Liver (tissue), 9 donors: ENCODE measurements around the gene OTOG. TPM values are rescaled to one million over a fixed set of nuclear protein-coding genes. Genes with fewer than 3 reads are reported as not detected.

Experiments used
- DNase-seq: peaks from one replicate; pipeline ENCODE4 v3.0.0-alpha.2; 2017; ENCODE audit warnings: low spot score
- H3K27ac ChIP-seq, 2 donors: one replicate each; pipeline ENCODE4 v1.7.0; 2013; ENCODE audit warnings: inconsistent platforms in 2 of 2, low read length in 2 of 2, control low read depth in 1 of 2, low read depth in 1 of 2, mild to moderate bottlenecking in 1 of 2
- H3K27me3 ChIP-seq, 4 donors: one replicate each; pipeline versions ENCODE4 v1.6.1 to v1.7.0; 2013; ENCODE audit warnings: low read length in 3 of 4, inconsistent platforms in 1 of 4, mild to moderate bottlenecking in 1 of 4, moderate library complexity in 1 of 4; ENCODE audit not compliant: control insufficient read depth in 4 of 4, insufficient read depth in 4 of 4
- H3K36me3 ChIP-seq, 4 donors: one replicate each; pipeline versions ENCODE4 v1.6.1 to v1.7.0; 2013; ENCODE audit warnings: low read length in 3 of 4, mild to moderate bottlenecking in 3 of 4, low read depth in 1 of 4, moderate library complexity in 1 of 4; ENCODE audit not compliant: control insufficient read depth in 4 of 4, insufficient read depth in 3 of 4
- H3K4me1 ChIP-seq, 4 donors: one replicate each; pipeline versions ENCODE4 v1.6.1 to v1.7.0; 2013; ENCODE audit warnings: low read length in 3 of 4, mild to moderate bottlenecking in 3 of 4, moderate library complexity in 1 of 4; ENCODE audit not compliant: control insufficient read depth in 4 of 4, insufficient read depth in 4 of 4
- H3K4me3 ChIP-seq, 3 donors: one replicate each; pipeline versions ENCODE4 v1.6.1 to v1.7.0; 2013; ENCODE audit warnings: low read length in 3 of 3, control low read depth in 1 of 3, low read depth in 1 of 3, mild to moderate bottlenecking in 1 of 3
- H3K9ac ChIP-seq, 2 donors: one replicate each; pipeline ENCODE4 v1.7.0; 2013; ENCODE audit warnings: low read length in 2 of 2, mild to moderate bottlenecking in 2 of 2, moderate library complexity in 2 of 2, control low read depth in 1 of 2, low read depth in 1 of 2
- H3K9me3 ChIP-seq, 4 donors: one replicate each; pipeline versions ENCODE4 v1.6.1 to v1.7.0; 2013; ENCODE audit warnings: low read length in 3 of 4; ENCODE audit not compliant: control insufficient read depth in 4 of 4
- EGR1 ChIP-seq, 2 donors: IDR thresholded peaks; 2 replicates each; pipeline ENCODE4 v1.6.1; 2016 to 2018; ENCODE audit warnings: antibody characterized with exemption in 2 of 2, low read depth in 2 of 2
- FOXA1 ChIP-seq: IDR thresholded peaks from 2 replicates; pipeline ENCODE4 v1.6.1; 2016; ENCODE audit warnings: antibody characterized with exemption
- FOXA2 ChIP-seq: IDR thresholded peaks from 2 replicates; pipeline ENCODE4 v1.6.1; 2016; ENCODE audit warnings: antibody characterized with exemption
- HNF4A ChIP-seq, 2 donors: conservative IDR thresholded peaks; 2 replicates each; pipeline ENCODE4 v1.6.1; 2016; ENCODE audit warnings: antibody characterized with exemption in 2 of 2, mild to moderate bottlenecking in 2 of 2
- HNF4G ChIP-seq: IDR thresholded peaks from 2 replicates; pipeline ENCODE4 v1.6.1; 2016; ENCODE audit warnings: antibody characterized with exemption
- JUND ChIP-seq, 2 donors: IDR thresholded peaks; 2 replicates each; pipeline ENCODE4 v1.6.1; 2016; ENCODE audit warnings: antibody characterized with exemption in 2 of 2
- NR2F2 ChIP-seq: IDR thresholded peaks from 2 replicates; pipeline ENCODE4 v1.6.1; 2016; ENCODE audit warnings: antibody characterized with exemption
- RAD21 ChIP-seq, 2 donors: IDR thresholded peaks; 2 replicates each; pipeline ENCODE4 v1.6.1; 2016; ENCODE audit warnings: antibody characterized with exemption in 2 of 2, mild to moderate bottlenecking in 2 of 2
- SP1 ChIP-seq: IDR thresholded peaks from 2 replicates; pipeline ENCODE4 v1.6.1; 2018; ENCODE audit warnings: antibody characterized with exemption, mild to moderate bottlenecking
- TAF1 ChIP-seq: conservative IDR thresholded peaks from 2 replicates; pipeline ENCODE4 v1.6.1; 2016; ENCODE audit warnings: antibody characterized with exemption, mild to moderate bottlenecking
- YY1 ChIP-seq: IDR thresholded peaks from 2 replicates; pipeline ENCODE4 v1.6.1; 2016; ENCODE audit warnings: antibody characterized with exemption, mild to moderate bottlenecking
- WGBS: extraction: QIAGEN DNeasy Blood & Tissue Kit; methylation state at CpG from one replicate; pipeline ENCODE4 v1.1.7; 2013; 5-methylcytosine and 5-hydroxymethylcytosine counted together
- polyA plus RNA-seq, 2 donors: library from polyadenylated mRNA; stranded (reverse) in 1 of 2; unstranded in 1 of 2; fragments of 200-250 nt in 1 of 2; fragments of >200 nt in 1 of 2; fragmentation: Nextera tagmentation in 1 of 2; extraction: Ambion mirVana in 1 of 2; gene quantifications; one replicate each; pipeline versions ENCODE4 v1.2.1 to v1.2.3, GENCODE V29; 2013 to 2015
- total RNA-seq, 2 donors: library from RNA; depleted of rRNA; stranded (reverse); fragments of >200 nt; gene quantifications; one replicate each; pipeline ENCODE4 v1.2.3, GENCODE V29; 2014
- TF ChIP-seq, protein P1 (sequence below): IDR thresholded peaks from 2 replicates; pipeline ENCODE4 v1.6.1; 2016; ENCODE audit warnings: antibody characterized with exemption
- TF ChIP-seq, protein P2 (sequence below): IDR thresholded peaks from 2 replicates; pipeline ENCODE4 v1.6.1; 2016; ENCODE audit warnings: antibody characterized with exemption
- TF ChIP-seq, protein P3 (sequence below): IDR thresholded peaks from 2 replicates; pipeline ENCODE4 v1.6.1; 2016; ENCODE audit warnings: antibody characterized with exemption
- donor health status: healthy.
- donor health status: healthy.
- donor health status: healthy.
- donor health status: healthy.
- donor health status: healthy.

Gene OTOG
- total and polyA plus RNA-seq, 4 donors, result not detected

DNA sequence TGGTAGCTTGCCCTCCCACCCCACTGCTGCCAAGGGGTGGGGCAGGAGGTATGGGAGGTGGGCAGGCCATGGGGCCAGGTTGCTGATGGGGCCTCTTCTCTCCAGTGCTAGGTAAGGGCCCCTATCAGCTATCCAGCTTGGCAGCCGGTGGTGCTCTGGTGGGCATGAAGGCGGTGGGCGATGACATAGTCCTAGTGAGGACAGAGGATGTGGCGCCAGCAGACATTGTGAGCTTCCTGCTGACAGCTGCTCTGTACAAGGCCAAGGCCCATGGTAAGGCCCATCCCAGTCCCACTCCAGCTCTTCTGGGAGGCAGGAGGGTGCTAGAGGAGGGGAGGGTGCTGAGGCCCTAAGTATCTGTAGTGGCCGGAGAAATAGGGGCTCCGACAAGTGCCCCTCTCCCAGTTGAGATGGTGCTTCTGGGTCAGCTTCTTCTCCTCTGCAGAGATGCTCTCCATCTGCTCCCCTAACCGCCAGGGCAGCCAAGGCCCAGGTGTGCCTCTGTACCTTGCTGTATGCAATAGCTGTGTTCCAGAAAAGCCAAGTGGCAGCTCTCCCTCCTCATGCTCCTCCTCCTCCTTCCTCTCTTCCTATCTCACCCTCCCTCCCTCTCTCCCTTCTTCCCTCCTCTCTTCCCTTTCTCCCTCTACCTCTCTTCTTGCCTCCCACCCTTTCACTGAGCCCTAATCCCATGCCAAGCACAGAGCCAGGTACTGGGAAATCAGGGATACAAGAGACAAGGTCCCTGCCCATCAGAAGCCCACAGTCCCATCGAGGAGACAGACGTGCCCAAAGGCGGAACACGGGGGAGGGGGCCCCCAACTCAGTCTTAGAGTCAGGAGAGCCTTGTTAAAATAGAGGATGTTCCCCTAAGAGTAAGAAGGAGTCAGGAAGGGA lies 55.3 kb downstream of the OTOG start:
- Histone ChIP-seq H3K9ac (no peak overlapping the region), H3K9me3 (no peaks in the 10 kb centered on the region), H3K27me3 (no peaks in the 10 kb centered on the region), H3K27ac (no peak overlapping the region), H3K36me3 (no peaks in the 10 kb centered on the region), H3K4me1 (no peaks in the 10 kb centered on the region), H3K4me3 (no peak overlapping the region)
- DNase-seq, result peak; percentile 30
- TF ChIP-seq, protein P1, sequence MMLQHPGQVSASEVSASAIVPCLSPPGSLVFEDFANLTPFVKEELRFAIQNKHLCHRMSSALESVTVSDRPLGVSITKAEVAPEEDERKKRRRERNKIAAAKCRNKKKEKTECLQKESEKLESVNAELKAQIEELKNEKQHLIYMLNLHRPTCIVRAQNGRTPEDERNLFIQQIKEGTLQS, result no peak
- TF ChIP-seq HNF4A (conservative IDR thresholded peaks at IDR 0.05), result no peak
- TF ChIP-seq, protein P2, sequence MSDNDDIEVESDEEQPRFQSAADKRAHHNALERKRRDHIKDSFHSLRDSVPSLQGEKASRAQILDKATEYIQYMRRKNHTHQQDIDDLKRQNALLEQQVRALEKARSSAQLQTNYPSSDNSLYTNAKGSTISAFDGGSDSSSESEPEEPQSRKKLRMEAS, result no peak
- TF ChIP-seq FOXA1, result no peak
- TF ChIP-seq RAD21 (IDR thresholded peaks at IDR 0.05), result no peak
- TF ChIP-seq TAF1, result no peak
- TF ChIP-seq EGR1 (IDR thresholded peaks at IDR 0.05; ENCODE audit: low read depth in 2 of 2), result no peak
- TF ChIP-seq, protein P3, sequence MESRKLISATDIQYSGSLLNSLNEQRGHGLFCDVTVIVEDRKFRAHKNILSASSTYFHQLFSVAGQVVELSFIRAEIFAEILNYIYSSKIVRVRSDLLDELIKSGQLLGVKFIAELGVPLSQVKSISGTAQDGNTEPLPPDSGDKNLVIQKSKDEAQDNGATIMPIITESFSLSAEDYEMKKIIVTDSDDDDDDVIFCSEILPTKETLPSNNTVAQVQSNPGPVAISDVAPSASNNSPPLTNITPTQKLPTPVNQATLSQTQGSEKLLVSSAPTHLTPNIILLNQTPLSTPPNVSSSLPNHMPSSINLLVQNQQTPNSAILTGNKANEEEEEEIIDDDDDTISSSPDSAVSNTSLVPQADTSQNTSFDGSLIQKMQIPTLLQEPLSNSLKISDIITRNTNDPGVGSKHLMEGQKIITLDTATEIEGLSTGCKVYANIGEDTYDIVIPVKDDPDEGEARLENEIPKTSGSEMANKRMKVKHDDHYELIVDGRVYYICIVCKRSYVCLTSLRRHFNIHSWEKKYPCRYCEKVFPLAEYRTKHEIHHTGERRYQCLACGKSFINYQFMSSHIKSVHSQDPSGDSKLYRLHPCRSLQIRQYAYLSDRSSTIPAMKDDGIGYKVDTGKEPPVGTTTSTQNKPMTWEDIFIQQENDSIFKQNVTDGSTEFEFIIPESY, result no peak
- no peak for TF ChIP-seq NR2F2
- TF ChIP-seq YY1, result no peak
- TF ChIP-seq HNF4G, result no peak
- 87% methylated on average over 11 of the region's 11 CpGs for WGBS

DNA sequence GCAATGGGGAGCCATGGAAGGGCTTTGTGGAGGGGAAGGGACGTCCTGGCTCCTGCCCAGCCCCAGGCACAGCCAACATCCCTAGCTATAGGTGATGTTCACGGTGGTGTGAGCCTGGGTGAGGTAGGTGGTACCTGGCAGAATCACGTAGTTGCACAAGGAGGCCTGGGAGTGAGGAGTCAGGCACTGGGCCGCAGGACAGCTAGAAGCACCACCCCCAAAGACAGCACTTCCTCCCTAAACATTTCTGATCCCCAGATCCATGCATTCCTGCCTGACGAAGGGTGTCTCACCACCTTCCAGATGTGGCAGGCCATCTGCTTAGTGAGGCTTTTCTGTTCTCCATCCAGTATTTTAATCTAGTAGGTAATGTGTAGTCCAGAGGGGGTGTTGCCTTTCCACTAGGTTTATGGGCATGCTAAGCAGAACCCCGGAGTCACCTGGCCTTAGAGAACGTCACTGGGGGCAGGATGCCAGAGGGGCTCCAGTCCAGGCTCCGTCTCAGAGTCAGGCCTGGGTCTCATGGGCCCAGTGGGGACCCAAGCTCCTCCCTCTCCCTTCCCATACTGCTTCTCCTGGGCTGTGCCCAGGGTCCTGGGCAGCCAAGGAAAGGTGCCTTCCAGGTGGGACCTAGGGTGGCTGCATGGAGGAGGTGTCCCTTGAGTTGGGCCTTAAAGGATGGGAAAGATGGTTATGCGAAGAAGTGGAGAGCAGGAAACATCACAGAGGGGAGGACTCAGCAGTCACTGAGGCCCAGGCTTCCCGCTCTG lies 56.2 kb downstream of the OTOG start:
- WGBS, result 75% methylated on average over 10 of the region's 10 CpGs
- Histone ChIP-seq H3K4me3 (no peak overlapping the region), H3K27ac (no peak overlapping the region), H3K4me1 (no peaks in the 10 kb centered on the region), H3K9me3 (no peaks in the 10 kb centered on the region), H3K36me3 (no peaks in the 10 kb centered on the region), H3K9ac (no peak overlapping the region), H3K27me3 (no peaks in the 10 kb centered on the region)
- no peak for TF ChIP-seq HNF4G
- no peak for TF ChIP-seq YY1
- DNase-seq, result peak; percentile 31

DNA sequence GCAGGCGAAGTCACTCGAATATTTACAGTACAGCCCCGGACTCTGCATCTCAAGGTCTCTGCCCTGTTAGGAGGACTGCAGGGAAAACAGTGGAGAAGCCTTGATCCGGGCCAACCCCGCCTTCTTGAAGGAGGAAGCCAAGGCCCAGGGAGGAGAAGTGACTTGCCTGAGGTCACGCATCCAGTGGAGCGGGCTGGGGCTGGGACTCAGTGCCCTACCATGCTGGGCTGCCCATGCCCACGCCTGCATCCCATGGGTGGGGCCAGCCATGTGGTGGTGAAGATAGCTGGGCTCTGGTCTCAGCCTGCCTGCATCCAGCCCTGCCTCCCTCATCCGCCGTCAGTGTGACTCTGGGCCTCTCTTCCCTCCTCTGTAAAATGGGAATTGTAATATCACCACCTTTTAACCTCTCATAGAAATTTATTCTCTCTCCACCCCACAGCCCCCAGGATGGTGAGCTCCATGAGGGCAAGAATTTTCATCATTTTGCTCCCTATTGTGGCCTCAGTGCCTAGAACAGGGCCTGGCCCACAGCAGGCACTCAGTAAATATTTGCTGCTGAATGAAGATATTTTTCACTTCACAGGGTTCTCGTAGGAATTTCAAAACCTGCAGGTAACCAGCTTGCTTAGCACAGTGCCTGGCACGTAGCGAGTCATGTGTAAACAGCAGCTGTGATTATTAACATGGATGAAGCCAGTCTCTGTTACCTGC lies 57.3 kb downstream of the OTOG start:
- Histone ChIP-seq H3K9ac (no peak overlapping the region), H3K36me3 (no peaks in the 10 kb centered on the region), H3K4me1 (no peaks in the 10 kb centered on the region), H3K27me3 (no peaks in the 10 kb centered on the region), H3K4me3 (no peak overlapping the region), H3K9me3 (no peaks in the 10 kb centered on the region), H3K27ac (no peak overlapping the region)
- TF ChIP-seq TAF1, result no peak
- TF ChIP-seq, protein P3, result no peak
- TF ChIP-seq SP1, result no peak
- TF ChIP-seq HNF4A (conservative IDR thresholded peaks at IDR 0.05), result no peak
- TF ChIP-seq RAD21 (IDR thresholded peaks at IDR 0.05), result no peak
- no peak for TF ChIP-seq FOXA2
- TF ChIP-seq JUND (IDR thresholded peaks at IDR 0.05), result no peak
- peak; percentile 28 for DNase-seq
- WGBS, result 73% methylated on average over 13 of the region's 13 CpGs
